HCT116 (cell line): ENCODE data around the gene TYMP. TPM values are rescaled to one million over a fixed set of nuclear protein-coding genes. Genes with fewer than 3 reads are reported as not detected.

ENCODE experiments used
- ATAC-seq: fragments of 200-7000 bp; cut with Tn5 transposase; 2 replicates; pipeline ENCODE4 v1.9.1; 2020; ENCODE audit warnings: mild to moderate bottlenecking, moderate library complexity
- BruUV-seq: library from RNA; stranded (reverse); fragments of 400-500 nt; replicated peaks from 2 replicates; lab custom pipeline; 2021; lab: Mats Ljungman, UMichigan
- CTCF ChIA-PET: fragments of 300-600 bp; sonication (Branson Sonifier 250); formaldehyde crosslinking; loops from one replicate; lab custom pipeline; 2021; ENCODE audit warnings: antibody characterized with exemption; lab: Charles Lee
- POLR2A ChIA-PET: fragments of 300-600, 350-600 bp; sonication (Branson Sonifier 250); formaldehyde crosslinking; loops from one replicate; lab custom pipeline; 2021; ENCODE audit warnings: antibody characterized with exemption; lab: Charles Lee
- RAD21 ChIA-PET, 2 experiments: fragments of 300-600 bp; sonication (Branson Sonifier 250); formaldehyde crosslinking; loops; one replicate each; lab custom pipeline; 2023; ENCODE audit warnings: low total read pairs in 2 of 2; ENCODE audit not compliant: uncharacterized antibody in 2 of 2, unreplicated experiment in 2 of 2, low non-redundant PET in 1 of 2; lab: Charles Lee
- DNase-seq: peaks from one replicate; pipeline ENCODE4 v3.0.0-alpha.2; 2010; ENCODE audit warnings: low read depth, low spot score
- H2AFZ ChIP-seq: fragments of 200-600 bp; shearing (Covaris generic), sonication (generic); 2 replicates; pipeline ENCODE4 v1.6.1; 2017; ENCODE audit warnings: low read depth, mixed run types, mixed read lengths, antibody characterized with exemption, low read length; ENCODE audit not compliant: poor library complexity, severe bottlenecking
- H3K27ac ChIP-seq: 2 replicates; pipeline ENCODE4 v1.5.1; 2012; ENCODE audit warnings: low read depth, low read length
- H3K27me3 ChIP-seq: fragments of 200-600 bp; sonication (generic); 2 replicates; pipeline ENCODE4 v1.6.1; 2016; ENCODE audit warnings: mixed run types, low read length, mixed read lengths; ENCODE audit not compliant: insufficient read depth
- H3K36me3 ChIP-seq, 2 experiments: fragments of 200-500 bp in 1 of 2; fragments of 200-600 bp in 1 of 2; sonication (Bioruptor generic) in 1 of 2; sonication (generic) in 1 of 2; 2 replicates each; pipeline versions ENCODE4 v1.5.1 to v1.6.1; 2014 to 2016; ENCODE audit warnings: low read length in 2 of 2, inconsistent platforms in 1 of 2, mixed read lengths in 1 of 2, mixed run types in 1 of 2; ENCODE audit not compliant: insufficient read depth in 2 of 2, control insufficient read depth in 1 of 2
- H3K4me1 ChIP-seq, 2 experiments: fragments of 200-600 bp in 1 of 2; sonication (generic) in 1 of 2; 2 replicates each; pipeline versions ENCODE4 v1.5.1 to v1.6.1; 2012 to 2017; ENCODE audit warnings: low read length in 2 of 2, inconsistent platforms in 1 of 2, mild to moderate bottlenecking in 1 of 2, mixed read lengths in 1 of 2, mixed run types in 1 of 2, moderate library complexity in 1 of 2; ENCODE audit not compliant: insufficient read depth in 2 of 2, control insufficient read depth in 1 of 2
- H3K4me2 ChIP-seq: fragments of 200-600 bp; sonication (generic); 2 replicates; pipeline ENCODE4 v1.6.1; 2017; ENCODE audit warnings: mixed run types, low read length, mixed read lengths
- H3K4me3 ChIP-seq, 2 experiments: fragments of 200-600 bp in 1 of 2; sonication (generic) in 1 of 2; replicated peaks in 1 of 2; 2 replicates each; pipeline ENCODE4 v1.5.1; 2011 to 2016; ENCODE audit warnings: low read length in 2 of 2, control low read depth in 1 of 2, low read depth in 1 of 2, mild to moderate bottlenecking in 1 of 2, mixed read lengths in 1 of 2, mixed run types in 1 of 2
- H3K79me2 ChIP-seq: fragments of 200-600 bp; sonication (generic); 2 replicates; pipeline ENCODE4 v1.6.1; 2017; ENCODE audit warnings: mild to moderate bottlenecking, mixed run types, low read length, moderate library complexity, mixed read lengths; ENCODE audit not compliant: insufficient read depth
- H3K9ac ChIP-seq: fragments of 200-600 bp; sonication (generic); 2 replicates; pipeline ENCODE4 v1.6.1; 2016; ENCODE audit warnings: low read length, mixed read lengths
- H3K9me2 ChIP-seq: fragments of 200-600 bp; sonication (generic), shearing (Covaris generic); 2 replicates; pipeline ENCODE4 v1.6.1; 2017; ENCODE audit warnings: mixed run types, mild to moderate bottlenecking, moderate library complexity; ENCODE audit not compliant: insufficient read depth
- H3K9me3 ChIP-seq, 2 experiments: fragments of 200-500 bp in 1 of 2; fragments of 200-600 bp in 1 of 2; sonication (Bioruptor generic) in 1 of 2; sonication (generic) in 1 of 2; 2 replicates each; pipeline ENCODE4 v1.6.1; 2014 to 2017; ENCODE audit warnings: low read length in 2 of 2, mixed read lengths in 2 of 2, inconsistent platforms in 1 of 2, low read depth in 1 of 2, mild to moderate bottlenecking in 1 of 2, mixed run types in 1 of 2, moderate library complexity in 1 of 2; ENCODE audit not compliant: control insufficient read depth in 1 of 2, insufficient read depth in 1 of 2
- H4K20me1 ChIP-seq: fragments of 200-600 bp; sonication (generic), shearing (Covaris generic); 2 replicates; pipeline ENCODE4 v1.6.1; 2017; ENCODE audit warnings: mixed run types, mild to moderate bottlenecking, moderate library complexity; ENCODE audit not compliant: insufficient read depth
- CBX3 ChIP-seq: IDR thresholded peaks from 2 replicates; pipeline ENCODE4 v1.6.1; 2012; ENCODE audit warnings: low read depth
- CEBPB ChIP-seq: IDR thresholded peaks from 2 replicates; pipeline ENCODE4 v1.6.1; 2012; ENCODE audit warnings: low read depth
- EGR1 ChIP-seq: IDR thresholded peaks from 2 replicates; pipeline ENCODE4 v1.6.1; 2012; ENCODE audit warnings: low read depth
- ELF1 ChIP-seq: IDR thresholded peaks from 2 replicates; pipeline ENCODE4 v1.6.1; 2012; ENCODE audit warnings: low read depth, borderline replicate concordance
- EZH2phosphoT487 ChIP-seq: fragments of 200-600 bp; IDR thresholded peaks from 2 replicates; pipeline ENCODE4 v1.6.1; 2018; ENCODE audit warnings: antibody characterized with exemption, borderline replicate concordance
- JUND ChIP-seq: IDR thresholded peaks from 2 replicates; pipeline ENCODE4 v1.6.1; 2012
- POLR2AphosphoS5 ChIP-seq: IDR thresholded peaks from 2 replicates; pipeline ENCODE4 v1.6.1; 2011; ENCODE audit warnings: mild to moderate bottlenecking, low read depth, low read length, moderate library complexity
- RAD21 ChIP-seq: IDR thresholded peaks from 2 replicates; pipeline ENCODE4 v1.6.1; 2012; ENCODE audit warnings: low read depth, mild to moderate bottlenecking
- SP1 ChIP-seq: IDR thresholded peaks from 2 replicates; pipeline ENCODE4 v1.6.1; 2012; ENCODE audit warnings: low read depth
- TCF7L2 ChIP-seq: IDR thresholded peaks from 2 replicates; pipeline ENCODE4 v1.7.0; 2011; ENCODE audit warnings: borderline replicate concordance, inconsistent platforms; ENCODE audit not compliant: insufficient read depth, insufficient read length; ENCODE audit errors: extremely low read depth
- YY1 ChIP-seq: IDR thresholded peaks from 2 replicates; pipeline ENCODE4 v1.6.1; 2011; ENCODE audit warnings: low read length, low read depth, moderate library complexity, mild to moderate bottlenecking; ENCODE audit not compliant: insufficient replicate concordance; ENCODE audit errors: extremely low read depth
- ZFX ChIP-seq: fragments of 450-650 bp; IDR thresholded peaks from 2 replicates; pipeline ENCODE4 v1.6.1; 2017
- intact Hi-C: fragments of 100-400 bp; cut with micrococcal nuclease; formaldehyde crosslinking; loops from 2 replicates; pipeline ENCODE4 v1.10.0; 2022
- total RNA-seq: library from RNA; stranded (reverse); gene quantifications from one replicate; pipeline ENCODE4 v1.2.1, GENCODE V29; 2021; ENCODE audit not compliant: unreplicated experiment
- TF ChIP-seq, protein P1 (sequence below): IDR thresholded peaks from 2 replicates; pipeline ENCODE4 v1.6.1; 2011; ENCODE audit warnings: mild to moderate bottlenecking, low read length, moderate library complexity; ENCODE audit not compliant: insufficient replicate concordance; ENCODE audit errors: extremely low read depth
- TF ChIP-seq, protein P2 (sequence below): IDR thresholded peaks from 2 replicates; pipeline ENCODE4 v1.6.1; 2012; ENCODE audit warnings: low read depth
- TF ChIP-seq, protein P3 (sequence below), 3 experiments: fragments of 200-600 bp in 1 of 3; sonication (generic) in 1 of 3; IDR thresholded peaks in 2 of 3; conservative IDR thresholded peaks in 1 of 3; 2 replicates each; pipeline ENCODE4 v1.5.1; 2012 to 2017; ENCODE audit warnings: low read depth in 2 of 3, low read length in 2 of 3, antibody characterized with exemption in 1 of 3, borderline replicate concordance in 1 of 3, control low read depth in 1 of 3, mild to moderate bottlenecking in 1 of 3, mixed read lengths in 1 of 3, mixed run types in 1 of 3, moderate library complexity in 1 of 3; ENCODE audit not compliant: insufficient read depth in 1 of 3

The TYMP gene
- total RNA-seq, 1 experiment from 2014 or later, result 43.2 TPM

DNA sequence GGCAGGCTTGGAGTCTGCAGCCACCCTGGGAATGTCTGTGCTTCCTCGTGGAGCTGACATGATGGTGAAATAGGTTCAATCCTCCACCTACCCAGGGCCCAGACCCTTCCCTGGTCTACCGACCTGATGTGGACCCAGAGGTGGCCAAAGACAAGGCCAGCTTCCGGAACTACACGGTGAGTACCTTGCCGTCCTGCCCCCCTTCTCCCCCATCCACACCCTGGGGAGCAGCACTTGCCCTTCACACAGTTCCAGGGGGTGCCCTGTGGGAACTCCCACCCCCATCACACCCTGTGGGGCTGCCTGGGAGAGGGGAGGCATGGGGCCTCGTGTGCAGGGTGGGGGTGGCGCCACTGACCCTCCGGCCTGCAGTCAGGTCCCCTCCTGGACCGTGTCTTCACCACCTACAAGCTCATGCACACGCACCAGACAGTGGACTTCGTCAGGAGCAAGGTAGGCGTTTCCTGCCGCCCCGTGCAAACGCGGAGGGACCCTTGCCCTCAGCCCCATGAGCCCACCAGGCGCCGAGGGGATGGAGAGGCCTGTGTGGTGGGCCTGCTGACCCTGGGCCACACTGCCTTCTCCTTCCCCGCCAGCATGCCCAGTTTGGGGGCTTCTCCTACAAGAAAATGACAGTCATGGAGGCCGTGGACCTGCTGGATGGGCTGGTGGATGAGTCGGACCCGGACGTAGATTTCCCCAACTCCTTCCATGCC is 42.4 kb downstream of the TYMP start:
- H3K4me2 ChIP-seq, result no peak overlapping the region
- H3K4me1 ChIP-seq, result peaks cover 6 to 19% of the 10 kb centered on the region in 2 experiments; a peak in 3 of 4 replicates
- H3K27ac ChIP-seq, result no peak overlapping the region; the same call in 1 of the 2 replicates
- ChIA-PET CTCF (interaction anchor here (0.9 kb wide), 1 partner anchor 11 kb away, joined by 3 read pairs; no protein-coding TSS in a partner anchor), RAD21 (no interaction called here), POLR2A (no interaction called here)
- no peaks in the 10 kb centered on the region for H3K27me3 ChIP-seq
- H3K4me3 ChIP-seq, result no peak overlapping the region
- ATAC-seq (no peak), DNase-seq (no peak)
- intact Hi-C loops, result no loop called here
- BruUV-seq, result no TSS peak
- H3K36me3 ChIP-seq, result no peaks in the 10 kb centered on the region
- TF ChIP-seq SP1 (no peak), ZFX (no peak), CEBPB (no peak), JUND (no peak), ELF1 (no peak), TCF7L2 (no peak), CBX3 (no peak), POLR2AphosphoS5 (no peak), YY1 (no peak), RAD21 (no peak), EGR1 (no peak), EZH2phosphoT487 (no peak)
- TF ChIP-seq, protein P1, sequence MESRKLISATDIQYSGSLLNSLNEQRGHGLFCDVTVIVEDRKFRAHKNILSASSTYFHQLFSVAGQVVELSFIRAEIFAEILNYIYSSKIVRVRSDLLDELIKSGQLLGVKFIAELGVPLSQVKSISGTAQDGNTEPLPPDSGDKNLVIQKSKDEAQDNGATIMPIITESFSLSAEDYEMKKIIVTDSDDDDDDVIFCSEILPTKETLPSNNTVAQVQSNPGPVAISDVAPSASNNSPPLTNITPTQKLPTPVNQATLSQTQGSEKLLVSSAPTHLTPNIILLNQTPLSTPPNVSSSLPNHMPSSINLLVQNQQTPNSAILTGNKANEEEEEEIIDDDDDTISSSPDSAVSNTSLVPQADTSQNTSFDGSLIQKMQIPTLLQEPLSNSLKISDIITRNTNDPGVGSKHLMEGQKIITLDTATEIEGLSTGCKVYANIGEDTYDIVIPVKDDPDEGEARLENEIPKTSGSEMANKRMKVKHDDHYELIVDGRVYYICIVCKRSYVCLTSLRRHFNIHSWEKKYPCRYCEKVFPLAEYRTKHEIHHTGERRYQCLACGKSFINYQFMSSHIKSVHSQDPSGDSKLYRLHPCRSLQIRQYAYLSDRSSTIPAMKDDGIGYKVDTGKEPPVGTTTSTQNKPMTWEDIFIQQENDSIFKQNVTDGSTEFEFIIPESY, result no peak
- TF ChIP-seq, protein P2, sequence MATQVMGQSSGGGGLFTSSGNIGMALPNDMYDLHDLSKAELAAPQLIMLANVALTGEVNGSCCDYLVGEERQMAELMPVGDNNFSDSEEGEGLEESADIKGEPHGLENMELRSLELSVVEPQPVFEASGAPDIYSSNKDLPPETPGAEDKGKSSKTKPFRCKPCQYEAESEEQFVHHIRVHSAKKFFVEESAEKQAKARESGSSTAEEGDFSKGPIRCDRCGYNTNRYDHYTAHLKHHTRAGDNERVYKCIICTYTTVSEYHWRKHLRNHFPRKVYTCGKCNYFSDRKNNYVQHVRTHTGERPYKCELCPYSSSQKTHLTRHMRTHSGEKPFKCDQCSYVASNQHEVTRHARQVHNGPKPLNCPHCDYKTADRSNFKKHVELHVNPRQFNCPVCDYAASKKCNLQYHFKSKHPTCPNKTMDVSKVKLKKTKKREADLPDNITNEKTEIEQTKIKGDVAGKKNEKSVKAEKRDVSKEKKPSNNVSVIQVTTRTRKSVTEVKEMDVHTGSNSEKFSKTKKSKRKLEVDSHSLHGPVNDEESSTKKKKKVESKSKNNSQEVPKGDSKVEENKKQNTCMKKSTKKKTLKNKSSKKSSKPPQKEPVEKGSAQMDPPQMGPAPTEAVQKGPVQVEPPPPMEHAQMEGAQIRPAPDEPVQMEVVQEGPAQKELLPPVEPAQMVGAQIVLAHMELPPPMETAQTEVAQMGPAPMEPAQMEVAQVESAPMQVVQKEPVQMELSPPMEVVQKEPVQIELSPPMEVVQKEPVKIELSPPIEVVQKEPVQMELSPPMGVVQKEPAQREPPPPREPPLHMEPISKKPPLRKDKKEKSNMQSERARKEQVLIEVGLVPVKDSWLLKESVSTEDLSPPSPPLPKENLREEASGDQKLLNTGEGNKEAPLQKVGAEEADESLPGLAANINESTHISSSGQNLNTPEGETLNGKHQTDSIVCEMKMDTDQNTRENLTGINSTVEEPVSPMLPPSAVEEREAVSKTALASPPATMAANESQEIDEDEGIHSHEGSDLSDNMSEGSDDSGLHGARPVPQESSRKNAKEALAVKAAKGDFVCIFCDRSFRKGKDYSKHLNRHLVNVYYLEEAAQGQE, result no peak
- TF ChIP-seq, protein P3, sequence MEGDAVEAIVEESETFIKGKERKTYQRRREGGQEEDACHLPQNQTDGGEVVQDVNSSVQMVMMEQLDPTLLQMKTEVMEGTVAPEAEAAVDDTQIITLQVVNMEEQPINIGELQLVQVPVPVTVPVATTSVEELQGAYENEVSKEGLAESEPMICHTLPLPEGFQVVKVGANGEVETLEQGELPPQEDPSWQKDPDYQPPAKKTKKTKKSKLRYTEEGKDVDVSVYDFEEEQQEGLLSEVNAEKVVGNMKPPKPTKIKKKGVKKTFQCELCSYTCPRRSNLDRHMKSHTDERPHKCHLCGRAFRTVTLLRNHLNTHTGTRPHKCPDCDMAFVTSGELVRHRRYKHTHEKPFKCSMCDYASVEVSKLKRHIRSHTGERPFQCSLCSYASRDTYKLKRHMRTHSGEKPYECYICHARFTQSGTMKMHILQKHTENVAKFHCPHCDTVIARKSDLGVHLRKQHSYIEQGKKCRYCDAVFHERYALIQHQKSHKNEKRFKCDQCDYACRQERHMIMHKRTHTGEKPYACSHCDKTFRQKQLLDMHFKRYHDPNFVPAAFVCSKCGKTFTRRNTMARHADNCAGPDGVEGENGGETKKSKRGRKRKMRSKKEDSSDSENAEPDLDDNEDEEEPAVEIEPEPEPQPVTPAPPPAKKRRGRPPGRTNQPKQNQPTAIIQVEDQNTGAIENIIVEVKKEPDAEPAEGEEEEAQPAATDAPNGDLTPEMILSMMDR (IDR thresholded peaks at IDR 0.05 in 2 of 3, conservative IDR thresholded peaks at IDR 0.05 in 1 of 3; ENCODE audit: borderline replicate concordance in 1 of 3, insufficient read depth in 1 of 3, low read depth in 2 of 3, low read length in 2 of 3), result no peak
- H3K9me3 ChIP-seq, result no peaks in the 10 kb centered on the region
- no peak overlapping the region for H2AFZ ChIP-seq
- H4K20me1 ChIP-seq, result no peaks in the 10 kb centered on the region
- no peaks in the 10 kb centered on the region for H3K9me2 ChIP-seq
- no peak overlapping the region for H3K9ac ChIP-seq
- H3K79me2 ChIP-seq, result no peaks in the 10 kb centered on the region
